Activated T-cell treated with anti-CD3 and anti-CD28 coated beads, Interleukin-2, amount 50 U/mL, for 72 hours (primary cell): Measurements from ENCODE around the gene COL7A1. TPM values are rescaled to one million over a fixed set of nuclear protein-coding genes. Genes with fewer than 3 reads are reported as not detected.
"Not testable (repeated sequence)": the region's sequence is repeated elsewhere in the genome, so short reads cannot be mapped to it uniquely, and the experiment has no call there.

Experiments
- ATAC-seq, 2 donors: fragments of 150-1000 bp; cut with Tn5 transposase; replicated peaks in 1 of 2; 2 replicates each; pipeline ENCODE4 v1.10.0; 2021; ENCODE audit warnings: moderate library complexity in 2 of 2, mild to moderate bottlenecking in 1 of 2
- DNase-seq, 2 donors: peaks; one replicate each; pipeline ENCODE4 v3.0.0; 2021 to 2022; ENCODE audit warnings: mixed read lengths in 1 of 2
- H3K27ac Mint-ChIP-seq: one replicate; pipeline ENCODE4 v1.8.0; 2022; ENCODE audit warnings: mild to moderate bottlenecking, moderate library complexity, mixed read lengths
- H3K27me3 Mint-ChIP-seq: one replicate; pipeline ENCODE4 v1.8.0; 2022; ENCODE audit warnings: low read depth, mixed read lengths
- H3K36me3 Mint-ChIP-seq, 2 donors: one replicate each; pipeline ENCODE4 v1.8.0; 2022; ENCODE audit warnings: mixed read lengths in 2 of 2, mild to moderate bottlenecking in 1 of 2; ENCODE audit not compliant: insufficient read depth in 2 of 2
- H3K4me1 Mint-ChIP-seq: one replicate; pipeline ENCODE4 v1.8.0; 2022; ENCODE audit warnings: low read depth, mixed read lengths
- H3K4me3 Mint-ChIP-seq, 2 donors: one replicate each; pipeline ENCODE4 v1.8.0; 2022; ENCODE audit warnings: mild to moderate bottlenecking in 2 of 2, mixed read lengths in 2 of 2, moderate library complexity in 2 of 2
- H3K9me3 Mint-ChIP-seq, 2 donors: one replicate each; pipeline ENCODE4 v1.8.0; 2022; ENCODE audit warnings: mixed read lengths in 2 of 2
- total RNA-seq, 2 donors: library from RNA; stranded (reverse); gene quantifications; one replicate each; pipeline ENCODE4 v1.2.3, GENCODE V29; 2022

The COL7A1 gene
- total RNA-seq, 2 donors from 2014 or later, result 4.4 to 5.3 TPM

DNA sequence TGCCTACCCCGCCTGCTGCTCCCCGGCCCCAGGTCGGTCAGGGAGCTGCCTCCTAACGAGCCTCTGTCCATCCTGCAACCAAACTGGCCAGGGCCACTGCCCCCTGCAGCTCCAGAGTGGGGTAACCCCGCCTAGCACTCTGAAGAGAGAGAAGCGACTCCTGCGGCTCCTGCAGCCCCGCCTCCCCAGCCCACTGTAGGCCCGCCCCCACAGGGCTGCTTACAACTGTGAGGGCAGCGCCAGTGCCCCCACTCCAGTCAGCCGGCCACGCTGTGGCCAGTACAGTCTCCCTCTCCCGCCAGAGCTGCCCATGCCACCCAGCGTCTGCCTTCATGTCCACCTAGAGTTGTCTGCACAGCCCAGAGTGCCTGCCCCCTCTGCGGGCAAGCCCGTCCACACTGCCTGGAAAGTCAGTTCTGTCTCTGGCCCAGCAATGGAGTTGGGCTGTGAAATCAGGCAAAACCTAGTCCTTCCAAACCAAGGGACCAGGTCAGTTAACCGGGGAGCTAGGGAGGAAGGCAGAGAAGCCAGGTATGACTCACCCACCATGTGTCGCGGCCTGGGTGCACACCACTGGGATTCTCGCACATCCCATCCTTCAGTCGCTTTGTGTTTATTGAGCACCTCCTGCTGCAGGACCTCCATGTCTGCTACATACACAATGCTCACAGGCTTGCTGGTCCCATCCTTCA lies 33.9 kb downstream of the COL7A1 start:
- DNase-seq (peak in 1 of 2 donors; percentile 24), ATAC-seq (no peak)
- H3K9me3 Mint-ChIP-seq, result no peaks in the 10 kb centered on the region
- peaks cover 0 to 1% of the 10 kb centered on the region in 2 donors for H3K36me3 Mint-ChIP-seq
- peaks cover 25% of the 10 kb centered on the region for H3K4me1 Mint-ChIP-seq
- no peak overlapping the region for H3K27ac Mint-ChIP-seq
- no peak overlapping the region for H3K4me3 Mint-ChIP-seq
- peaks cover 9% of the 10 kb centered on the region for H3K27me3 Mint-ChIP-seq

DNA sequence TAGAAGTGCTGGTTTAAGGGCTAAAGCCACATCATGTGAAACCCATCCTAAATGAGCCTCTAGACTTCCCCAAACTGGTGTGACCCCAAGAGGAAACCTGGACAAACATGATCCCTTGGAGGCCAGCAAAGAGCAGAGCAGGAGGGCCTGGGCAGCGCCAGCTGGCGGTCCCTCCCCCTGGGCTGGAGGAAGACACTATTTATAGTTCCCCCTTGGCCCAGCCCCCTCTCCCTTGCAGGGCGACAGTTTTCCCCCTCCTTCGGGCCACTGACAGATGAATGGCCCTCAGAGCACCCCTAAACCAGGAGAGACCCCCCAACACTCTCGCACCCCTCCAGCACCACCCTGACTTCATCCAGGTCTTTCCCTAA lies 34.5 kb downstream of the COL7A1 start:
- DNase-seq (no peak), ATAC-seq (no peak)
- no peak overlapping the region for H3K27ac Mint-ChIP-seq
- H3K4me1 Mint-ChIP-seq, result peaks cover 26% of the 10 kb centered on the region
- no peak overlapping the region for H3K4me3 Mint-ChIP-seq
- H3K9me3 Mint-ChIP-seq, result no peaks in the 10 kb centered on the region
- peaks cover 9% of the 10 kb centered on the region for H3K27me3 Mint-ChIP-seq
- H3K36me3 Mint-ChIP-seq, result peaks cover 0 to 1% of the 10 kb centered on the region in 2 donors

DNA sequence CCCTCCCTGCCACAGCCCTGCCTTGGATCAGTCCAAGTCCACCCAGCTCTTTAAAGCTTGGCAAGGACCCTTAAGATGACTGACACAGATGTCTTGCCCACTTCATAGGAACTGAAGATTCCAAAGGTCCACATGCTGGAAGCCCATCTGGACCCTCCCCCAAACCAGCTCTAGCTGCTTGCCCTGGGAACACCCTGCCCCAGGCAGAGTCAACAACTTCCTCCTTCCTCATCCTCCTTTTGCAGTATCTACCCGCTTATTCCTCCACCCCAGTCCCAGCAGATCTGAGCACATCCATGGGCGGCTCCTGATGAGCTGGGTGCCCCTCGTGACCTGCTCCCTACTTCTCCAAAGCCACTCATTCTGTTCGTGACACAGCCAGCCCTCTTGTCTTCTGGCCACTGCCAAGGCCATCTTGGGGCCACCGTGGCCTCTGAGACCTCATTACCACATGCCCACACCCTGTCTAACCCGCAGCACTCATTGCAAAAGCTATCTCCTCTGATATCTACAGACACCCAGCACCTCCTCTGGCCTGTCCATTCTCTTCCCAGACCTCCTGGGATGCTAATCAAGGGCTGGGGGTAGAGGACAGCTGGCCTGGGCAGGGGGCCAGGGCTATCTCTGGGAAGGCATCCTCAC lies 36.5 kb downstream of the COL7A1 start:
- peaks cover 0 to 1% of the 10 kb centered on the region in 2 donors for H3K36me3 Mint-ChIP-seq

DNA sequence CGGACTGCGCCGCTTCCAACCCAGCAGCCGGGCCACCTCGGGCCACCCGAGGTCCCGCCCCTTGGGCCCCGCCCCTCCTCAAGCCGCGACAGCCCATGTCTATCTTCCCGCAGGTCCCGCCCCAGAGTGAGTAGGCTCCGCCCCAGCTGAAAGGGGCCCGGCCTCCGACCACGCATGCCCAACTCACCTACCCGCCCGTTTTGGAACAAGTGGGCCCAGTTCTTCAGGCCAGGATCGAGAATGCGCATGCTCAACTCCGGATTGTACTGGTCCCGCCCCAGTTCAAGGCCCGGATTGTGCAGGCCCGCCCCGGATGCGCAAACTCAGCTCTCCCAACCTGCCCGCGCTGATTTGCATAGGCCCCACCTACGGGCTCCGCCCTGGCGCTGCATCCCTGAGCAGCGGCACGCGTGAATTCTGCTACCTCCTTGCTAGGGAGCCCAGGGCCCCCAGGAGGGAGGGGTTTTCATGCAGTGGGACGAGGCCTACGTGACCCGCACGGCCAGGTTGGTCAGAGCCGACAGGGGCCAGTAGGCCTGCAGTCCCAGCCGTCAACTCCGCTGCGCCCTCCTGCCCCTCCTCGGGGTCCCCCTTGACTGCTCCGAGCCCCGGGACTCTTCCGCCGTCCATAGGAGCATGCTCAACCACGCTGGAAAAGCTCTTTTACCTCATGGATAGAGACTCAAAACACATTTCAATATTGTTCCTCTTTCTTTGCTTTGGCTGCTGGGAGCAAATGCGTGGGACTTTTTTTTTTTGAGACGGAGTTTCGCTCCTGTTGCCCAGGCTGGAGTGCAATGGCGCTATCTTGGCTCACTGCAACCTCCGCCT lies 38.1 kb downstream of the COL7A1 start, which contains the start of gene PFKFB4:
PFKFB4 (minus strand) TSS at position 8 of the 831 bp plus-strand sequence. CDS start 26 bp downstream, outside the sequence.
- peaks cover 0 to 1% of the 10 kb centered on the region in 2 donors for H3K36me3 Mint-ChIP-seq

More for the DNA sequence above, 36.5 kb downstream of the COL7A1 start:
- ATAC-seq (no peak), DNase-seq (no peak)
- Mint-ChIP-seq H3K4me1 (peaks cover 38% of the 10 kb centered on the region), H3K27ac (no peak overlapping the region), H3K4me3 (peak overlapping the region in 1 of 2 donors; percentile 25), H3K27me3 (peaks cover 9% of the 10 kb centered on the region), H3K9me3 (no peaks in the 10 kb centered on the region)

DNA sequence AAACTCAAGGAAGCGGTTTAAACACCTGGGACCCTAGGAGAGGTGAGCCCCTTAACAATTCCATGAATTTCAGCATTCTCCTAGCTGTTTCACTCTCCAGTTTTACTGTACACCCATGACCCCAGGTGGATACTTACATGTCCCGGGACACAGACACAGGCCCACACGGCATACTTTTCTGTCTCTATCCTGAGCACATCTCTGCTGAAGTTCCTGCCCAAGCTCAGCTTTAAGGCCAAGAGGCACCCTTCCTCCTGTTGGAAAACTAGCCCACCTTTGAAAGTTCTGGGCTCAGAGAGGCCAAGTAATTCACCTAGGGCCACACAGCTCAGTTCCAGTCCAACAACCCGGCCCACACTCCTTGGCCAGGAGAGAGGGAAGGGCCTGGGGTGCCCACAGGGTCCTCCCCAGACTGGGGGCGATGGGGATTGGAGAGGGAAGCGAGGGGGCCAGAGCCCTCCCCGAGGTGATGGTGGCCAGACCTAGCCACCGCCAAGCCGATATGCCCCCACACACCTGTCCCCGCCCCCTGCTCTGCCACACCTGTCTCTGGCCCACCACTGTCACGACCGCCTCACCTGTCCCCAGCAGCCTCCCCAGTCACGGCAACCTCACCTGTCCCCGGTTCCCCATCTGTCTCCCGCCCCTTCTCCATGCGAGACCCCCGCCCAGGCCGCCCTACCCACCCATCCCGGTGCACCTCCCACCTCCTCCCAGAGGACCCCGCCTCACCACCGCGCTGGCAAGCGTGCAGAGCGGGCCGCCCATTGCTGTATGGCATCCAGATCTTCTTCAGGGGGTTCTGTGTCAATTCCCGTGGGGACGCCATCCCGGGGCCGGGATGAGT lies 39.0 kb downstream of the COL7A1 start:
- H3K4me3 Mint-ChIP-seq, result peak overlapping the region; percentile 87 to 97
- H3K27ac Mint-ChIP-seq, result no peak overlapping the region
- H3K4me1 Mint-ChIP-seq, result peaks cover 38% of the 10 kb centered on the region
- ATAC-seq (no peak), DNase-seq (peak in 1 of 2 donors; percentile 12)
- H3K9me3 Mint-ChIP-seq, result no peaks in the 10 kb centered on the region
- H3K27me3 Mint-ChIP-seq, result peaks cover 9% of the 10 kb centered on the region
- H3K36me3 Mint-ChIP-seq, result peaks cover 0 to 1% of the 10 kb centered on the region in 2 donors

More for the DNA sequence above, 38.1 kb downstream of the COL7A1 start, which contains the start of gene PFKFB4:
- H3K9me3 Mint-ChIP-seq, result no peaks in the 10 kb centered on the region
- peak within 1 kb of the TSS; percentile 7 for H3K27ac Mint-ChIP-seq
- ATAC-seq (peak; percentile 91 to 92), DNase-seq (peak; percentile 99 to 100)
- H3K4me3 Mint-ChIP-seq, result peak within 1 kb of the TSS; percentile 87 to 97
- H3K4me1 Mint-ChIP-seq, result peaks cover 38% of the 10 kb centered on the region
- peaks cover 9% of the 10 kb centered on the region for H3K27me3 Mint-ChIP-seq

DNA sequence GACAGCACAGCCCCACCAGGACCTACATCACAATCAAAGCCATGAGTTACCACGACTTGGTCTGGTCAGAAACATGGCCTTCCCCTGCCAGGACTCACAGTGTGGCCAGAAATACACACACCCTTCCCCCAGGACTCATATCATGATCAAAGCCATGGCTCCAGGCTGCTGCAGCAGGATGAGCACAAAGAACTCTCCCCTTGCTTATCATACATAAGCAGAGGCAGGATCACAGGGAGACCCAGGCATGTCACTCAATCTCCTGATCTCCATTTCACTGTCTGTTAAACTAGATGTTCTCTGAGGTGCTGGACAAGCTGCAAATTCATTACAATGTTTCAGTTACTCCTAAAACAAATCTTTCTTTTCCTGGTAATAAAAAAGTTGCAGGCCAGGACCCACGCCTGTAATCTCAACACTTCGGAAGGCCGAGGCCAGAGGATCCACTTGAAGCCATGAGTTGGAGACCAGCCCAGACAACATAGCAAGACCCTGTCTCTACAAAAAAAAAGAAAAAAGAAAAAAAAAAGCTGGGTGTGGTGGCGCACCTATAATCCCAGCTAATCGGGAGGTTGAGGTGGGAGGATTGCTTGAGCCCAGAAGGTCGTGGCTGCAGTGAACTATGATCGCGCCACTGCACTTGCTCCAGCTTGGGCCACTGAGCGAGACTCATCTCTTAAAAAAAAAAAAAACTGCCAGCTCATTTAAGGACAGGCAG lies 39.7 kb downstream of the COL7A1 start:
- H3K4me3 Mint-ChIP-seq, result peak overlapping the region; percentile 87 to 97
- H3K27me3 Mint-ChIP-seq, result peaks cover 6% of the 10 kb centered on the region
- DNase-seq, result no peak
- no peak for ATAC-seq
- no peaks in the 10 kb centered on the region for H3K9me3 Mint-ChIP-seq
- peaks cover 0 to 1% of the 10 kb centered on the region in 2 donors for H3K36me3 Mint-ChIP-seq
- no peak overlapping the region for H3K27ac Mint-ChIP-seq
- H3K4me1 Mint-ChIP-seq, result peaks cover 38% of the 10 kb centered on the region

DNA sequence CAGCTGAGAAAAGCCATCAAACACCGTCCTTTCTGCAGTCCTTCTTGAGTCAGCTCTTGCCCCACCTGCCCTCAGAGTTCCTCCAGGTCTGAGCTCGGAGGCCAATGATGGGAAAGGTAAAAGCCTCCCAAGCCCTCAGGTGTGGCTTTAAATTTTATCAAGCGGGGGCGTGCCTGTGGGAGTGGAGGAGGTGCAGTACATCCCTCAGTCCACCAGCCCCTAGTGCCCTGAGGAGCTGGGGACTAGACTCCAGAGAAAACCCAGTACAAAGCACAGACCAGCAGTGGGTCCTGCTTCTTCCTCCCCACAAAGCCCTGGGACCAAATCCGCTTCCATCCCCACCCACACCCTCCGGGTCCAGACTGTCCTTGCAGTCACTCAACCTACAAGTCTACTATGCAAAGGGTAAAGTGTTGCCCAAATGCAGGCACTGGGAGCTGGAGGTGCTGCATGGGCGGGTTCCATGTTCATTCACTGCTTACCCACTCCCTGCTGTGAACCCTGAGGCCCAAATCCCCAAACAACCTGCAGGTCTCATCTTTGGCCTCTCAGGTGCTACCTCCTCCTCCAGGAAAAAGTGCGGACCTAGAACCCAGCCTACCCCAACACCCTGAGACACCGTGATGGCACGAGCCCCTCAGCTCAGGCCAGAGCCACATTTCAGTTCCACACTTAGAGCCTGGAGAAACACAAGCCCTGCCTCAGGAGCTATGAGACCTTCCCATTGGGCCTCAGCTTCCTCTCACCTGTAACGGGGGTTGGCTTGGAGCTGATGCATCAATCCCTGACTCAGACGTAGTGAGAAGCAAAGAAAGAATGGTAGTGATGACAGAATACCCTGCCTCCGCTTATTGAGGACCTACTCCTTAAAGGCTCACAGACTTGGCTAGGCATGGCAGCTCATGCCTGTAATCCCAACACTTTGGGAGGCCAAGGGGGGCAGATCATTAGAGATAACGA lies 41.0 kb downstream of the COL7A1 start:
- no peaks in the 10 kb centered on the region for H3K9me3 Mint-ChIP-seq
- H3K27me3 Mint-ChIP-seq, result no peaks in the 10 kb centered on the region
- peaks cover 0 to 1% of the 10 kb centered on the region in 2 donors for H3K36me3 Mint-ChIP-seq
- ATAC-seq (no peak), DNase-seq (no peak)
- H3K4me1 Mint-ChIP-seq, result peaks cover 37% of the 10 kb centered on the region
- H3K27ac Mint-ChIP-seq, result no peak overlapping the region
- no peak overlapping the region for H3K4me3 Mint-ChIP-seq

DNA sequence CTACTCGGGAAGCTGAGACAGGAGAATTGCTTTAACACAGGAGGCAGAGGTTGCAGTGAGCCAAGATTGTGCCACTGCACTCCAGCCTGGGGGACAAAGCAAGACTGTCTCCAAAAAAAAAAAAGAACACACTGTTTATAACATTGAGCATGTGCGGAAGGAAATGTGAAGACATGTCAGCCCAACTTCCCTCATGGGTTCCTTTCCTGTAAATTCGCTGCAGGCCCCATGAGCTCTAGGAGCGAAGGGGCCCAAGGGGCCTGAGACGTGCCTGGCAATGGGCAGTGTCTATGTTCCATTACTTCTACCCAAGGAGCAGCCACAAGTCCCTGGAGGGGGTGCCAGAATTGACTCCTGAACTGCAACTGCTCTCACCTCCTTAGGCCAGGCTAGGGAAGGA lies 41.8 kb downstream of the COL7A1 start:
- Mint-ChIP-seq H3K27ac (no peak overlapping the region), H3K27me3 (no peaks in the 10 kb centered on the region), H3K36me3 (peaks cover 0 to 1% of the 10 kb centered on the region in 2 donors), H3K4me1 (peaks cover 29% of the 10 kb centered on the region), H3K9me3 (no peaks in the 10 kb centered on the region), H3K4me3 (no peak overlapping the region)
- ATAC-seq (no peak), DNase-seq (no peak)

DNA sequence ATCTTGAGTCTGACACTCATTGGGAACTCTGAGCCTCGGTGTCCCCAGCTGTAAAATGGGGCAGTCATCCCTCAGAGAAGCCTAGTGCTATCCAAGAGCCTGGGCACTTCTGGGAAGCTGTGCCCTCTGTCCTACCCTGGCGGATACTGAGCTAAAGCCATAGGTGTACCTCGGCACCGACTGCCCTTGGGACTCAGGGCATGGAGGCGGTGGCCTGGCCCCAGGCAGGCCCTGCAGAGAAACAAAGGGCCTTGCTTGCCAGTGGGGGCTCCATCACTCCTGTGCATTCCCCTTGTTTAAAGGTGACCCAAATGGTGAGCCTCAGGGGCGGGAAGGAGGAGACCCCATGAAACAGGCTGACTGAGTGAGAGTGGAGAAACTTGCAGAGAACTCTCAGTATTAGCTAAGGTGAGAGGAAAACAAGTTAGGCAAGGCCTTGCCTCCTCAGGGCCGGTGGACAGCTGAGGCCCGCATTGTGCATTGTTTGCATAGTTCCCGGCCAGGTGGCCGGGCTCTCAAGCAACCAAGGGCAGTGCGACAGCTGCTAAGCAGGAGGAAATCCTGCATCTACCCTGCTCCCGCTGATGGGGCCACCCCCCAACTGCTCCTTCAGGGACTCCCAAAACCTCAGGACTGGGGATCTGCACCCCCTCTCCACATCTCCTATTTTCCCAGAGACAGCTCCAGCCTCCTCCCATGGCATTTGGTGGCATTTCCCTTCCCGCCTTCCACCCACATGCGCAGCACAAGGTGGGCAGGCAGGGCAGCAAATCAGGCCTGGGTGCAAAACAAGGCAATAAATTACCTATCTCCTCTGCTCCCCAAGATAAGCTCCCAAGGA lies 42.8 kb downstream of the COL7A1 start:
- Mint-ChIP-seq H3K36me3 (peaks cover 0 to 1% of the 10 kb centered on the region in 2 donors), H3K4me1 (peaks cover 23% of the 10 kb centered on the region), H3K27ac (no peak overlapping the region), H3K4me3 (no peak overlapping the region), H3K9me3 (no peaks in the 10 kb centered on the region), H3K27me3 (no peaks in the 10 kb centered on the region)
- no peak for DNase-seq
- no peak for ATAC-seq

DNA sequence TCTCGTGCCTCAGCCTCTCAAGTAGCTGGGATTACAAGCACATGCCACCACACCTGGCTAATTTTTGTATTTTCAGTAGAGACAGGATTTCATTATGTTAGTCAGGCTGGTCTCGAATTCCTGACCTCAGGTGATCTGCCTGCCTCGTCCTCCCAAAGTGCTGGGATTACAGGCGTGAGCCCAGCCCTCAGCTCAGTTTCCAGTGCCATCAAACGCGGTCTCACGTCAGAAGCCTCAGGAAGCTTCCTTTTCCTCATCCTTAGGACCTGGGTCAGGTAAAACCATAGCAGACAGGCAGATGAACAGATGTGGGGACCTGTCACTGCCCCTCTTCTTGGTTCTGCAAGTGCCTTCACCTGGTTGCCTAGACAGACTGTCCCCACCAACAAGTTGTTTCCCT lies 43.5 kb downstream of the COL7A1 start:
- H3K9me3 Mint-ChIP-seq, ATAC-seq, H3K36me3 Mint-ChIP-seq, DNase-seq, H3K27me3 Mint-ChIP-seq, H3K4me3 Mint-ChIP-seq, H3K27ac Mint-ChIP-seq: not testable (repeated sequence)
- H3K4me1 Mint-ChIP-seq, result peaks cover 22% of the 10 kb centered on the region
